GM12878 (cell line): ENCODE results near the gene AGFG1. TPM values are rescaled to one million over a fixed set of nuclear protein-coding genes. Genes with fewer than 3 reads are reported as not detected.

Experiments
- ATF2 ChIP-seq: IDR thresholded peaks from 2 replicates; pipeline ENCODE4 v1.6.1; 2012; ENCODE audit warnings: low read length, inconsistent platforms
- BHLHE40 ChIP-seq, 2 experiments: fragments of 450-650 bp in 1 of 2; IDR thresholded peaks; 2 replicates each; pipeline ENCODE4 v1.6.1; 2011 to 2017; ENCODE audit warnings: low read depth in 2 of 2, borderline replicate concordance in 1 of 2, improper control_type of control experiment in 1 of 2, low read length in 1 of 2, mild to moderate bottlenecking in 1 of 2
- E2F4 ChIP-seq: IDR thresholded peaks from 2 replicates; pipeline ENCODE4 v1.6.1; 2012; ENCODE audit warnings: low read depth, low read length, improper control_type of control experiment
- EED ChIP-seq: sonication (generic); IDR thresholded peaks from 2 replicates; pipeline ENCODE4 v1.6.1; 2016; ENCODE audit warnings: antibody characterized with exemption, low read depth
- GATAD2B ChIP-seq: fragments of 450-650 bp; conservative IDR thresholded peaks from 2 replicates; pipeline ENCODE4 v1.6.1; 2017; ENCODE audit warnings: low read depth, mild to moderate bottlenecking, moderate library complexity
- HDAC2 ChIP-seq: fragments of 200-600 bp; sonication (generic); IDR thresholded peaks from 2 replicates; pipeline ENCODE4 v1.6.1; 2017
- IRF3 ChIP-seq: fragments of 450-650 bp; IDR thresholded peaks from 2 replicates; pipeline ENCODE4 v1.6.1; 2014; ENCODE audit warnings: mild to moderate bottlenecking
- MXI1 ChIP-seq: fragments of 150-350 bp; IDR thresholded peaks from 2 replicates; pipeline ENCODE4 v1.6.1; 2011; ENCODE audit warnings: low read depth, mild to moderate bottlenecking, inconsistent platforms, low read length, improper control_type of control experiment
- MYC ChIP-seq: IDR thresholded peaks from 2 replicates; pipeline ENCODE4 v1.6.1; 2011; ENCODE audit warnings: mild to moderate bottlenecking, low read length, moderate library complexity, inconsistent platforms; ENCODE audit not compliant: insufficient read depth, insufficient replicate concordance, insufficient read length, severe bottlenecking
- NR2C2 ChIP-seq: IDR thresholded peaks from 2 replicates; pipeline ENCODE4 v1.6.1; 2011; ENCODE audit warnings: borderline replicate concordance, low read depth; ENCODE audit not compliant: control insufficient read depth, insufficient read length
- RB1 ChIP-seq: fragments of 450-650 bp; formaldehyde crosslinking; IDR thresholded peaks from 2 replicates; pipeline ENCODE4 v1.6.1; 2017; ENCODE audit warnings: mild to moderate bottlenecking, borderline replicate concordance
- SMAD1 ChIP-seq: fragments of 450-650 bp; IDR thresholded peaks from 2 replicates; pipeline ENCODE4 v1.6.1; 2018; ENCODE audit warnings: mild to moderate bottlenecking, low read depth; ENCODE audit not compliant: partially characterized antibody
- SMARCA5 ChIP-seq: fragments of 450-650 bp; IDR thresholded peaks from 2 replicates; pipeline ENCODE4 v1.6.1; 2017; ENCODE audit warnings: mild to moderate bottlenecking
- SREBF2 ChIP-seq: IDR thresholded peaks from 2 replicates; pipeline ENCODE4 v1.6.1; 2012; ENCODE audit warnings: mild to moderate bottlenecking, low read length
- SRF ChIP-seq, 2 experiments: IDR thresholded peaks; 2 replicates each; pipeline ENCODE4 v1.6.1; 2011; ENCODE audit warnings: low read depth in 2 of 2, low read length in 2 of 2, mild to moderate bottlenecking in 1 of 2, moderate library complexity in 1 of 2
- YY1 ChIP-seq: IDR thresholded peaks from 2 replicates; pipeline ENCODE4 v1.6.1; 2011; ENCODE audit warnings: low read depth, mild to moderate bottlenecking, low read length
- ZBTB11 ChIP-seq: fragments of 450-650 bp; formaldehyde crosslinking; IDR thresholded peaks from 2 replicates; pipeline ENCODE4 v1.5.0; 2022; ENCODE audit warnings: mild to moderate bottlenecking, missing genetic modification characterization
- ZNF687 ChIP-seq: fragments of 450-650 bp; IDR thresholded peaks from 2 replicates; pipeline ENCODE4 v1.6.1; 2017; ENCODE audit warnings: mild to moderate bottlenecking, moderate library complexity
- ZZZ3 ChIP-seq: IDR thresholded peaks from 2 replicates; pipeline ENCODE4 v1.6.1; 2011; ENCODE audit warnings: low read depth; ENCODE audit not compliant: control insufficient read depth, insufficient read length
- polyA plus RNA-seq, 11 experiments: library from polyadenylated mRNA; depleted of rRNA in 4 of 11; unstranded in 6 of 11; stranded (reverse) in 5 of 11; fragments of >200 nt; fragmentation: Nextera tagmentation in 4 of 11; fragmentation: Illumina TruSeq in 1 of 11; extraction: Ambion mirVana in 4 of 11; extraction: Trizol in 1 of 11; gene quantifications; 1 replicate in 1 of 11; 2 replicates in 10 of 11; pipeline versions ENCODE4 v1.2.1 to v1.2.3, GENCODE V29; 2011 to 2016; ENCODE audit warnings: inconsistent platforms in 2 of 11, missing spikeins in 2 of 11, low read depth in 1 of 11
- total RNA-seq, 4 experiments: library from RNA; depleted of rRNA in 3 of 4; stranded (reverse); fragments of >200 nt in 3 of 4; fragmentation: Illumina TruSeq in 1 of 4; extraction: Trizol in 1 of 4; gene quantifications; 2 replicates each; pipeline versions ENCODE4 v1.2.1 to v1.2.3, GENCODE V29; 2013 to 2021

The AGFG1 gene
- total and polyA plus RNA-seq, 10 of the 15 experiments (the other 5 are each of a cell fraction or from before 2014, with no cell fraction given) = 7.3 to 243 (median 81.7) TPM

- TF ChIP-seq ZBTB11 (CRISPR knock-in tag) = no peak
- TF ChIP-seq RB1 = no peak
- TF ChIP-seq BHLHE40 (IDR thresholded peaks at IDR 0.05; ENCODE audit: borderline replicate concordance in 1 of 2, low read depth in 2 of 2, low read length in 1 of 2) = no peak
- no peak for TF ChIP-seq ZZZ3
- TF ChIP-seq MYC = no peak
- TF ChIP-seq HDAC2 = no peak
- TF ChIP-seq MXI1 = no peak
- no peak for TF ChIP-seq SRF (IDR thresholded peaks at IDR 0.05; ENCODE audit: low read depth in 2 of 2, low read length in 2 of 2)
- TF ChIP-seq ATF2 = no peak
- TF ChIP-seq EED = no peak
- TF ChIP-seq E2F4 = no peak
- TF ChIP-seq SREBF2 = no peak
- TF ChIP-seq YY1 = no peak
- TF ChIP-seq GATAD2B = no peak
- TF ChIP-seq IRF3 = no peak
- no peak for TF ChIP-seq SMARCA5
- TF ChIP-seq ZNF687 = no peak
- no peak for TF ChIP-seq SMAD1
- no peak for TF ChIP-seq NR2C2
These were observed 8.0 kb downstream of the AGFG1 start (continued) for GRCh38 chr2:227479865-227480475.
